ENCODE results near the gene INPP4A.

DNA sequence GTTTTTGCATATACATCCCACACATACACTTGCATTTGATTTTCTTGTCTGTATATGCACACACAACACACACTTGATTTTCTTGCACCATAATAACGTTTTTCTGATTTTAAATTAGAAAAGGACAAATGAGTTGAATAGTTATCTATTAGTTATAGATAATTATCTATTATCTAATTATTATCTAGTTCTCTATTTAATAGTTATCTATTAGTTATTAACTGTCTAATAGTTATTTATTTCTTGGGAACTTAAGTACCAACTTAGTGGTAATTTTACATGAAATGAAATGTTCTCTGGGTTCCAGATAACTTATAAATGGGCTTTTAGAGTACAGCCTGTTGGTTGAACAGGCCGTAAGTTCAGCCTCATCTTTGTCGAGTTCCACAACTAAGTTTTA is 23.0 kb downstream of the INPP4A start:
- no peak for TF ChIP-seq POLR2A (IDR thresholded peaks at IDR 0.05)
- TF ChIP-seq, protein P1, sequence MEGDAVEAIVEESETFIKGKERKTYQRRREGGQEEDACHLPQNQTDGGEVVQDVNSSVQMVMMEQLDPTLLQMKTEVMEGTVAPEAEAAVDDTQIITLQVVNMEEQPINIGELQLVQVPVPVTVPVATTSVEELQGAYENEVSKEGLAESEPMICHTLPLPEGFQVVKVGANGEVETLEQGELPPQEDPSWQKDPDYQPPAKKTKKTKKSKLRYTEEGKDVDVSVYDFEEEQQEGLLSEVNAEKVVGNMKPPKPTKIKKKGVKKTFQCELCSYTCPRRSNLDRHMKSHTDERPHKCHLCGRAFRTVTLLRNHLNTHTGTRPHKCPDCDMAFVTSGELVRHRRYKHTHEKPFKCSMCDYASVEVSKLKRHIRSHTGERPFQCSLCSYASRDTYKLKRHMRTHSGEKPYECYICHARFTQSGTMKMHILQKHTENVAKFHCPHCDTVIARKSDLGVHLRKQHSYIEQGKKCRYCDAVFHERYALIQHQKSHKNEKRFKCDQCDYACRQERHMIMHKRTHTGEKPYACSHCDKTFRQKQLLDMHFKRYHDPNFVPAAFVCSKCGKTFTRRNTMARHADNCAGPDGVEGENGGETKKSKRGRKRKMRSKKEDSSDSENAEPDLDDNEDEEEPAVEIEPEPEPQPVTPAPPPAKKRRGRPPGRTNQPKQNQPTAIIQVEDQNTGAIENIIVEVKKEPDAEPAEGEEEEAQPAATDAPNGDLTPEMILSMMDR (IDR thresholded peaks at IDR 0.05) = no peak
